Renal pelvis (tissue), 4 donors: ENCODE results near the gene ZIC1. TPM values are rescaled to one million over a fixed set of nuclear protein-coding genes. Genes with fewer than 3 reads are reported as not detected.

ENCODE experiments used
- DNase-seq: peaks from one replicate; pipeline ENCODE4 v3.0.0-alpha.2; 2013
- polyA plus RNA-seq, 3 donors: library from polyadenylated mRNA; unstranded; fragments of 120-200 nt; gene quantifications; one replicate each; pipeline ENCODE4 v1.2.1, GENCODE V29; 2013; ENCODE audit not compliant: insufficient read length in 3 of 3

The ZIC1 gene
- polyA plus RNA-seq, 3 donors, result 0.13 to 0.40 TPM; not detected in 1

- DNase-seq, result no peak
Measured at GRCh38 chr3:147407498-147408187, 1.5 kb upstream of the ZIC1 start.

GRCh38 chr3:147408188-147409100, 721 bp upstream of the ZIC1 start:
- DNase-seq, result no peak

- no peak for DNase-seq
Measured at GRCh38 chr3:147410116-147410525, 956 bp downstream of the ZIC1 start.

- no peak for DNase-seq
Measured at GRCh38 chr3:147410526-147411237, 1.5 kb downstream of the ZIC1 start.

GRCh38 chr3:147411238-147411814, 2.2 kb downstream of the ZIC1 start:
- DNase-seq, result no peak

GRCh38 chr3:147411815-147412241, 2.7 kb downstream of the ZIC1 start:
- DNase-seq, result no peak

- no peak for DNase-seq
Measured at GRCh38 chr3:147412261-147412916, 3.2 kb downstream of the ZIC1 start.

GRCh38 chr3:147412917-147413685, 3.9 kb downstream of the ZIC1 start:
- no peak for DNase-seq

- DNase-seq, result no peak
Measured at GRCh38 chr3:147413686-147414389, 4.7 kb downstream of the ZIC1 start.

- no peak for DNase-seq
Measured at GRCh38 chr3:147414390-147415138, 5.4 kb downstream of the ZIC1 start.

GRCh38 chr3:147415286-147415685, 6.1 kb downstream of the ZIC1 start:
- no peak for DNase-seq

- no peak for DNase-seq
Measured at GRCh38 chr3:147415874-147416273, 6.7 kb downstream of the ZIC1 start.

GRCh38 chr3:147416931-147417330, 7.8 kb downstream of the ZIC1 start:
- no peak for DNase-seq

GRCh38 chr3:147417551-147418295, 8.6 kb downstream of the ZIC1 start:
- no peak for DNase-seq

GRCh38 chr3:147418371-147418781, 9.2 kb downstream of the ZIC1 start:
- no peak for DNase-seq

- no peak for DNase-seq
Measured at GRCh38 chr3:147418808-147419701, 9.9 kb downstream of the ZIC1 start.

- no peak for DNase-seq
Measured at GRCh38 chr3:147419781-147420224, 10.6 kb downstream of the ZIC1 start.
